22Rv1 (cell line): ENCODE data around the gene RASSF4.

Experiments used
- ZFX ChIP-seq: fragments of 450-650 bp; IDR thresholded peaks from 2 replicates; pipeline ENCODE4 v1.6.1; 2017; ENCODE audit warnings: antibody characterized with exemption, borderline replicate concordance
- TF ChIP-seq, protein P1 (sequence below): fragments of 450-650 bp; IDR thresholded peaks from 2 replicates; pipeline ENCODE4 v1.5.1; 2017; ENCODE audit warnings: mild to moderate bottlenecking

DNA sequence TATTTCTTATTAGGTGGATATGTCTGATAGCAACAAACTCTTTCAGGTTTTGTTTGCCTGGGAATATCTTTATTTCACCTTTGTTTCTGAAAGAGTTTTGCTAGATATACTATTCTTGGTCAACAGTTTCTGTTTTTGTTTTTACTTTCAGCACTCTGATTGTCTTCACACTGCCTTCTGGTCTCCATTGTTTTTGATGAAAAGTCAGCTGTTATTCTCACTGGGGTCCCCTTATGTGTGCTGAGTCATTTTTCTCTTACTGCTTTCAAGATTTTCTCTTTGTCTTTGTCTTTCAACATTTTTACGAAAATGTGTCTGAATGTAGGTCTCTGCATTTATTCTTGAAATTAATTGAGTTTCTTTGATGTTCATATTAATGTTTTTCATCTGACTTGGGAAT, 15.2 kb upstream of the RASSF4 start:
- TF ChIP-seq, protein P1, sequence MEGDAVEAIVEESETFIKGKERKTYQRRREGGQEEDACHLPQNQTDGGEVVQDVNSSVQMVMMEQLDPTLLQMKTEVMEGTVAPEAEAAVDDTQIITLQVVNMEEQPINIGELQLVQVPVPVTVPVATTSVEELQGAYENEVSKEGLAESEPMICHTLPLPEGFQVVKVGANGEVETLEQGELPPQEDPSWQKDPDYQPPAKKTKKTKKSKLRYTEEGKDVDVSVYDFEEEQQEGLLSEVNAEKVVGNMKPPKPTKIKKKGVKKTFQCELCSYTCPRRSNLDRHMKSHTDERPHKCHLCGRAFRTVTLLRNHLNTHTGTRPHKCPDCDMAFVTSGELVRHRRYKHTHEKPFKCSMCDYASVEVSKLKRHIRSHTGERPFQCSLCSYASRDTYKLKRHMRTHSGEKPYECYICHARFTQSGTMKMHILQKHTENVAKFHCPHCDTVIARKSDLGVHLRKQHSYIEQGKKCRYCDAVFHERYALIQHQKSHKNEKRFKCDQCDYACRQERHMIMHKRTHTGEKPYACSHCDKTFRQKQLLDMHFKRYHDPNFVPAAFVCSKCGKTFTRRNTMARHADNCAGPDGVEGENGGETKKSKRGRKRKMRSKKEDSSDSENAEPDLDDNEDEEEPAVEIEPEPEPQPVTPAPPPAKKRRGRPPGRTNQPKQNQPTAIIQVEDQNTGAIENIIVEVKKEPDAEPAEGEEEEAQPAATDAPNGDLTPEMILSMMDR = no peak
- no peak for TF ChIP-seq ZFX
